Psoas muscle (tissue), 8 donors: ENCODE results near the gene SFXN4. TPM values are rescaled to one million over a fixed set of nuclear protein-coding genes. Genes with fewer than 3 reads are reported as not detected.

Experiments
- ATAC-seq, 4 donors: fragments of 200-7000 bp; cut with Tn5 transposase; one replicate each; pipeline ENCODE4 v1.9.1; 2020; ENCODE audit warnings: moderate library complexity in 3 of 4, mild to moderate bottlenecking in 2 of 4
- DNase-seq, 2 donors: peaks; one replicate each; pipeline ENCODE4 v3.0.0-alpha.2; 2020
- H3K27ac ChIP-seq: fragments of 200-600 bp; one replicate; pipeline ENCODE4 v1.8.0; 2022
- H3K27me3 ChIP-seq, 3 donors: fragments of 200-600 bp in 1 of 3; one replicate each; pipeline versions ENCODE4 v1.6.1 to v1.8.0; 2013 to 2022; ENCODE audit warnings: low read length in 2 of 3, mild to moderate bottlenecking in 2 of 3, moderate library complexity in 1 of 3; ENCODE audit not compliant: insufficient read depth in 3 of 3
- H3K36me3 ChIP-seq, 2 donors: fragments of 200-600 bp in 1 of 2; one replicate each; pipeline versions ENCODE4 v1.6.1 to v1.8.0; 2013 to 2022; ENCODE audit warnings: low read depth in 1 of 2, mild to moderate bottlenecking in 1 of 2, moderate library complexity in 1 of 2; ENCODE audit not compliant: insufficient read depth in 1 of 2
- H3K4me1 ChIP-seq: fragments of 200-600 bp; one replicate; pipeline ENCODE4 v1.8.0; 2022
- H3K4me3 ChIP-seq: fragments of 200-600 bp; one replicate; pipeline ENCODE4 v1.8.0; 2022; ENCODE audit warnings: mild to moderate bottlenecking
- H3K9me3 ChIP-seq: fragments of 200-600 bp; one replicate; pipeline ENCODE4 v1.8.0; 2022
- CTCF ChIP-seq: fragments of 200-600 bp; IDR thresholded peaks from one replicate; pipeline ENCODE4 v1.8.0; 2022; ENCODE audit warnings: antibody characterized with exemption
- WGBS, 3 donors: extraction: QIAGEN DNeasy Blood & Tissue Kit; methylation state at CpG; one replicate each; pipeline versions ENCODE4 v1.1.6 to v1.1.7; 2013; 5-methylcytosine and 5-hydroxymethylcytosine counted together
- intact Hi-C, 2 donors: fragments of 100-400 bp; cut with DNase I; formaldehyde crosslinking; loops; one replicate each; pipeline versions ENCODE4 v1.11.0 to v1.14.2; 2022
- polyA plus RNA-seq, 3 donors: library from polyadenylated mRNA; stranded (reverse); fragments of 200-250 nt; gene quantifications; one replicate each; pipeline ENCODE4 v1.2.3, GENCODE V29; 2013
- total RNA-seq, 4 donors: library from RNA; stranded (reverse); fragmentation: NEBNext Ultra II Directional in 2 of 4; extraction: Animal tissue kit (Norgen Biotek cat#: 25700) in 2 of 4; gene quantifications; one replicate each; pipeline versions ENCODE4 v1.2.1 to v1.2.4, GENCODE V29; 2021 to 2023
- donor health status: healthy with polysubstance abuse.
- donor health status: DM: no; HTN: no; CAD: no; lungs with moderate emphysema.
- donor health status: Bipolar disorder and iron deficiency.
- donor health status: healthy.
- donor health status: DM: yes; HTN: yes; CAD: no.
- donor health status: DM: no; HTN: no; CAD: no.
- donor health status: DM: no; HTN: no; CAD: no.
- donor health status: DM: yes; HTN: yes; CAD: no.

Gene SFXN4
- total and polyA plus RNA-seq, 7 donors: 37.1 to 67.2 (median 48.9) TPM

GRCh38 chr10:119103903-119104653, 61.4 kb downstream of the SFXN4 start, which contains the start of gene DENND10:
TSS of gene DENND10 (plus strand) at chr10:119104113. CDS start at chr10:119104143, 30 bp downstream.
- Histone ChIP-seq H3K4me1 (peaks cover 5% of the 10 kb centered on the region), H3K27ac (peak within 1 kb of the TSS; percentile 78), H3K27me3 (no peaks in the 10 kb centered on the region), H3K4me3 (peak within 1 kb of the TSS; percentile 87), H3K36me3 (peaks cover 0 to 22% of the 10 kb centered on the region in 2 donors), H3K9me3 (no peaks in the 10 kb centered on the region)
- intact Hi-C loops: no loop called here
- no peak for TF ChIP-seq CTCF
- WGBS, 3 donors: 0 to 1% (median 1%) methylated on average over 25 to 91 of the region's 91 CpGs
- DNase-seq (peak; percentile 82 to 90), ATAC-seq (peak; percentile 95 to 96 (median 95))

- Histone ChIP-seq H3K36me3 (peaks cover 0 to 15% of the 10 kb centered on the region in 2 donors), H3K27ac (peak overlapping the region; percentile 30), H3K9me3 (no peaks in the 10 kb centered on the region), H3K4me1 (peaks cover 5% of the 10 kb centered on the region), H3K4me3 (peak overlapping the region; percentile 87), H3K27me3 (no peaks in the 10 kb centered on the region)
- intact Hi-C loops: no loop called here
- DNase-seq (no peak), ATAC-seq (no peak)
- TF ChIP-seq CTCF: no peak
- 52 to 54% (median 53%) methylated on average over 11 to 12 of the region's 12 CpGs for whole genome bisulfite sequencing, 3 donors
Measured at GRCh38 chr10:119103241-119103902, 62.1 kb downstream of the SFXN4 start.

GRCh38 chr10:119101366-119102098, 64.0 kb downstream of the SFXN4 start:
- WGBS, 3 donors: 51 to 58% (median 53%) methylated on average over 10 of the region's 10 CpGs
- no peak for TF ChIP-seq CTCF

GRCh38 chr10:119100434-119101238, 64.9 kb downstream of the SFXN4 start:
- 54 to 71% (median 66%) methylated on average over 3 of the region's 3 CpGs for WGBS, 3 donors
- Histone ChIP-seq H3K36me3 (no peaks in the 10 kb centered on the region), H3K4me1 (peaks cover 5% of the 10 kb centered on the region), H3K4me3 (no peak overlapping the region), H3K9me3 (no peaks in the 10 kb centered on the region), H3K27me3 (no peaks in the 10 kb centered on the region), H3K27ac (peak overlapping the region; percentile 16)
- no peak for TF ChIP-seq CTCF
- ATAC-seq (no peak), DNase-seq (no peak)
- intact Hi-C loops: no loop called here

More at GRCh38 chr10:119101366-119102098, 64.0 kb downstream of the SFXN4 start:
- ATAC-seq (no peak), DNase-seq (no peak)
- intact Hi-C loops: no loop called here
- Histone ChIP-seq H3K27ac (no peak overlapping the region), H3K9me3 (no peaks in the 10 kb centered on the region), H3K27me3 (no peaks in the 10 kb centered on the region), H3K36me3 (peaks cover 0 to 6% of the 10 kb centered on the region in 2 donors), H3K4me1 (peaks cover 5% of the 10 kb centered on the region), H3K4me3 (peak overlapping the region; percentile 41)
